Colonic mucosa (tissue), 4 donors: ENCODE data around the gene LIFR. TPM values are rescaled to one million over a fixed set of nuclear protein-coding genes. Genes with fewer than 3 reads are reported as not detected.

Source experiments
- DNase-seq: peaks from one replicate; pipeline ENCODE4 v3.0.0-alpha.2; 2020
- H3K27ac ChIP-seq: fragments of 200-600 bp; one replicate; pipeline ENCODE4 v1.8.0; 2021
- H3K27me3 ChIP-seq: fragments of 200-600 bp; one replicate; pipeline ENCODE4 v1.8.0; 2021
- H3K36me3 ChIP-seq: fragments of 200-600 bp; one replicate; pipeline ENCODE4 v1.8.0; 2021
- H3K4me1 ChIP-seq: fragments of 200-600 bp; one replicate; pipeline ENCODE4 v1.8.0; 2021; ENCODE audit warnings: mild to moderate bottlenecking
- H3K4me3 ChIP-seq: fragments of 200-600 bp; one replicate; pipeline ENCODE4 v1.8.0; 2021
- H3K9ac ChIP-seq, 2 donors: one replicate each; pipeline ENCODE4 v1.7.0; 2013; ENCODE audit warnings: control low read depth in 2 of 2, low read depth in 2 of 2, low read length in 2 of 2
- H3K9me3 ChIP-seq: fragments of 200-600 bp; one replicate; pipeline ENCODE4 v1.8.0; 2021
- CTCF ChIP-seq: fragments of 200-600 bp; IDR thresholded peaks from one replicate; pipeline ENCODE4 v1.8.0; 2022; ENCODE audit warnings: antibody characterized with exemption, mild to moderate bottlenecking
- intact Hi-C: fragments of 100-400 bp; cut with DNase I; formaldehyde crosslinking; loops from one replicate; pipeline ENCODE4 v1.14.1; 2022
- total RNA-seq, 2 donors: library from RNA; stranded (reverse); fragmentation: NEBNext Ultra II Directional in 1 of 2; extraction: Animal tissue kit (Norgen Biotek cat#: 25700) in 1 of 2; gene quantifications; one replicate each; pipeline ENCODE4 v1.2.1, GENCODE V29; 2021
- donor health status: healthy.
- donor health status: DM: no; HTN: no; CAD: no.
- donor health status: DM: no; HTN: no; CAD: no.

The LIFR gene
- total RNA-seq, 2 donors from 2014 or later, result 7.0 to 10.3 TPM

- H3K4me1 ChIP-seq, result no peaks in the 10 kb centered on the region
- intact Hi-C loops, result no loop called here
- no peak overlapping the region for H3K4me3 ChIP-seq
- TF ChIP-seq CTCF, result no peak
- no peaks in the 10 kb centered on the region for H3K9me3 ChIP-seq
- H3K27ac ChIP-seq, result no peak overlapping the region
- no peak for DNase-seq
- H3K9ac ChIP-seq, result no peak overlapping the region
- no peaks in the 10 kb centered on the region for H3K36me3 ChIP-seq
- no peaks in the 10 kb centered on the region for H3K27me3 ChIP-seq
Measured at GRCh38 chr5:38447056-38447455, 109.4 kb downstream of the LIFR start.

- H3K4me3 ChIP-seq, result no peak overlapping the region
- no peak for DNase-seq
- H3K27ac ChIP-seq, result no peak overlapping the region
- H3K9ac ChIP-seq, result no peak overlapping the region
- no peaks in the 10 kb centered on the region for H3K36me3 ChIP-seq
- H3K4me1 ChIP-seq, result no peaks in the 10 kb centered on the region
- no peaks in the 10 kb centered on the region for H3K9me3 ChIP-seq
- TF ChIP-seq CTCF, result no peak
- intact Hi-C loops, result no loop called here
- no peaks in the 10 kb centered on the region for H3K27me3 ChIP-seq
Measured at GRCh38 chr5:38446029-38446522, 110.4 kb downstream of the LIFR start.

- H3K27me3 ChIP-seq, result no peaks in the 10 kb centered on the region
- no peaks in the 10 kb centered on the region for H3K9me3 ChIP-seq
- H3K36me3 ChIP-seq, result no peaks in the 10 kb centered on the region
- intact Hi-C loops, result no loop called here
- no peak for DNase-seq
- no peak for TF ChIP-seq CTCF
- no peak overlapping the region for H3K27ac ChIP-seq
- H3K9ac ChIP-seq, result no peak overlapping the region
- no peak overlapping the region for H3K4me3 ChIP-seq
- no peaks in the 10 kb centered on the region for H3K4me1 ChIP-seq
Measured at GRCh38 chr5:38445374-38446028, 110.9 kb downstream of the LIFR start.

GRCh38 chr5:38443390-38443789, 113.1 kb downstream of the LIFR start:
- TF ChIP-seq CTCF, result no peak
- intact Hi-C loops, result loop anchor here (5.0 kb wide), 1 partner anchor 369 kb away; no protein-coding TSS in a partner anchor
- no peaks in the 10 kb centered on the region for H3K27me3 ChIP-seq
- DNase-seq, result no peak
- H3K4me1 ChIP-seq, result no peaks in the 10 kb centered on the region
- no peaks in the 10 kb centered on the region for H3K36me3 ChIP-seq
- no peak overlapping the region for H3K27ac ChIP-seq
- H3K4me3 ChIP-seq, result no peak overlapping the region
- no peaks in the 10 kb centered on the region for H3K9me3 ChIP-seq
- H3K9ac ChIP-seq, result no peak overlapping the region

- intact Hi-C loops, result loop anchor here (5.0 kb wide), 1 partner anchor 370 kb away; no protein-coding TSS in a partner anchor
- TF ChIP-seq CTCF, result no peak
- DNase-seq, result no peak
Measured at GRCh38 chr5:38442247-38442573, 114.2 kb downstream of the LIFR start.

More at GRCh38 chr5:38442247-38442573, 114.2 kb downstream of the LIFR start:
- H3K4me1 ChIP-seq, result no peaks in the 10 kb centered on the region
- H3K9me3 ChIP-seq, result no peaks in the 10 kb centered on the region
- H3K27ac ChIP-seq, result no peak overlapping the region
- no peak overlapping the region for H3K9ac ChIP-seq
- no peaks in the 10 kb centered on the region for H3K27me3 ChIP-seq
- no peak overlapping the region for H3K4me3 ChIP-seq
- H3K36me3 ChIP-seq, result no peaks in the 10 kb centered on the region
